Tibial artery (tissue), 4 donors: ENCODE results near the gene ZNF37A.

Source experiments
- DNase-seq, 2 donors: peaks; one replicate each; pipeline ENCODE4 v3.0.0-alpha.2; 2019
- H3K27ac ChIP-seq, 2 donors: fragments of 200-600 bp; sonication (generic) in 1 of 2; 1 replicate in 1 of 2; 2 replicates in 1 of 2; pipeline ENCODE4 v1.5.1; 2018 to 2019; ENCODE audit warnings: mild to moderate bottlenecking in 1 of 2
- H3K27me3 ChIP-seq, 2 donors: fragments of 200-600 bp; sonication (generic) in 1 of 2; one replicate each; pipeline versions ENCODE4 v1.5.1 to v1.6.0; 2016 to 2019
- H3K36me3 ChIP-seq, 3 donors: fragments of 200-600 bp; sonication (generic) in 2 of 3; one replicate each; pipeline ENCODE4 v1.5.1; 2016 to 2019; ENCODE audit warnings: mild to moderate bottlenecking in 2 of 3
- H3K4me1 ChIP-seq, 4 donors: fragments of 200-600 bp; sonication (generic) in 2 of 4; 1 replicate in 3 of 4; 2 replicates in 1 of 4; pipeline ENCODE4 v1.5.1; 2016 to 2019
- H3K4me3 ChIP-seq, 2 donors: fragments of 200-600 bp; sonication (generic) in 1 of 2; 1 replicate in 1 of 2; 2 replicates in 1 of 2; pipeline ENCODE4 v1.5.1; 2018 to 2019; ENCODE audit warnings: mild to moderate bottlenecking in 2 of 2
- H3K9me3 ChIP-seq, 3 donors: fragments of 200-600 bp; sonication (generic) in 1 of 3; one replicate each; pipeline ENCODE4 v1.5.1; 2016 to 2019
- CTCF ChIP-seq, 2 experiments: fragments of 200-600 bp in 1 of 2; fragments of 450-650 bp in 1 of 2; IDR thresholded peaks; one replicate each; pipeline ENCODE4 v1.5.1; 2017 to 2019; ENCODE audit warnings: antibody characterized with exemption in 2 of 2, mild to moderate bottlenecking in 1 of 2, moderate library complexity in 1 of 2
- intact Hi-C: fragments of 100-400 bp; cut with DNase I; formaldehyde crosslinking; loops from one replicate; pipeline ENCODE4 v1.15.0; 2023; ENCODE audit warnings: low total_unique reads

Gene ZNF37A

DNA sequence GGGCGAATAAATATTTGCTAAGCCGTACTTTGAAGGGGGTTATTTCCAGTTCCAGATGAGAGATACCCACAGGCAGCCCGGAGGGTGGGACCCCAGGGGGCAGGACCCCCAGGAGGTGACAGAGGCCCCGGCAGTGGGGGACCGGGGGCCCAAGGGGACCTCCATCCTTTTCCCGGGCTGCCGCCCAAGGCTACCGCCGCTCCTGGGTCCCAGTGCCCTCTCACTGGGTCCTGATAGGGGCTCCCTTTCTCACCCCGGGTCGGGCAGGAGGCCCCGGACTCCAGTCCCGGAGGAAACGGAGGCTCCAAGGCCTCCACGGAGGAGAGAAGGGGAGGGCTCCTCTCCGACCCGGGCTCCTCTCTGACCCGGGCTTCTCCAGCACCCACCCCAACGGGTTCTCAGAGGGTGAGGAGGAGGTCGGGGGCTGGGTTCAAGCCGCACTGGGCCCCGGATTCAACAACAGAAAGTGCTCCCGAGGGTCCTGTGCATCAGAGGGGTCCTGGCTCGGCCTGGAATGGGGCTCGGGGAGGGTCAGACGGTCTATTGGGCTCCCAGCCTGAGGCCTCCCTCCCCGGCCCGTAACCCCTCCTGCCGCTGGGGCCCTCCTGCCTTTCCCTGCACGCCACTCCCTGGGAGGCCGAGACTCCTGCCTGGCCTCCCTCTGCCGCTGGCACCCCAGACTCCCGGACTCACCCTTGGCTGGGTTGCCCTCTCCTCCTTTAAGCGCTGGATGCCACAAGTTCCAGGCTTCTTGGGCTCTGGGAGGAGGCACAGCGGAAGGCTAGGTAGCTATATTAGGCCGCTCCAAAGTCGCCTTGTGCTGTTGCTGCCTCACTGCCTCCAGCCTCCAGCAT is 62.5 kb downstream of the ZNF37A start:
- DNase-seq: no peak
- Histone ChIP-seq H3K9me3 (peaks cover 3 to 27% (median 16%) of the 10 kb centered on the region in 3 donors), H3K4me1 (no peaks in the 10 kb centered on the region), H3K4me3 (no peak overlapping the region), H3K27me3 (no peaks in the 10 kb centered on the region), H3K27ac (no peak overlapping the region), H3K36me3 (peaks cover 0 to 4% (median 0%) of the 10 kb centered on the region in 3 donors)
- no peak for TF ChIP-seq CTCF (IDR thresholded peaks at IDR 0.05)
- intact Hi-C loops: no loop called here

- no peak for TF ChIP-seq CTCF (IDR thresholded peaks at IDR 0.05)
- Histone ChIP-seq H3K27ac (no peak overlapping the region), H3K9me3 (peaks cover 3 to 21% (median 16%) of the 10 kb centered on the region in 3 donors), H3K27me3 (no peaks in the 10 kb centered on the region), H3K4me1 (no peaks in the 10 kb centered on the region), H3K4me3 (no peak overlapping the region), H3K36me3 (peaks cover 0 to 6% (median 1%) of the 10 kb centered on the region in 3 donors)
- DNase-seq: no peak
- intact Hi-C loops: no loop called here
Measured at GRCh38 chr10:38157270-38157685, 63.1 kb downstream of the ZNF37A start.

DNA sequence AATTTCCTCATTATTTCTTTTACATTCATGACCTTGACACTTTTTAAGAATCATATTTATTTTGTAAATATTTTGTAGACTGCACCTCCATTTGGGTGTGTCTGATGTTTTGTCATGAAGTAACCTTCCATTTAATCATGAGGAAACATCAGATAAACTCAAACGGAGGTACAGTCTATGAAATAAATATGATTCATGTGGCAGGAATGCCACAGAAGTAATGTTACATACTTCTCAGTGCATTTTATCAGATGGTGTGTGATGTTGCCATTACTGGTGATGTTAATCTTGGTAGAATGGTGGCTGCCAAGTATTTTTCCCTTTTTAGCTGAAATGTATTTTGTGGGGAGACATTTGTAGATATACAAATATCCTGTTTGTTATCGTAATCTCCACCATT is 64.9 kb downstream of the ZNF37A start:
- DNase-seq: no peak
- no peaks in the 10 kb centered on the region for H3K4me1 ChIP-seq
- no peak overlapping the region for H3K4me3 ChIP-seq
- intact Hi-C loops: no loop called here
- H3K36me3 ChIP-seq: peaks cover 0 to 6% (median 5%) of the 10 kb centered on the region in 3 donors
- no peak overlapping the region for H3K27ac ChIP-seq
- H3K27me3 ChIP-seq: no peaks in the 10 kb centered on the region
- H3K9me3 ChIP-seq: peaks cover 3 to 20% (median 16%) of the 10 kb centered on the region in 3 donors
- no peak for TF ChIP-seq CTCF (IDR thresholded peaks at IDR 0.05)

DNA sequence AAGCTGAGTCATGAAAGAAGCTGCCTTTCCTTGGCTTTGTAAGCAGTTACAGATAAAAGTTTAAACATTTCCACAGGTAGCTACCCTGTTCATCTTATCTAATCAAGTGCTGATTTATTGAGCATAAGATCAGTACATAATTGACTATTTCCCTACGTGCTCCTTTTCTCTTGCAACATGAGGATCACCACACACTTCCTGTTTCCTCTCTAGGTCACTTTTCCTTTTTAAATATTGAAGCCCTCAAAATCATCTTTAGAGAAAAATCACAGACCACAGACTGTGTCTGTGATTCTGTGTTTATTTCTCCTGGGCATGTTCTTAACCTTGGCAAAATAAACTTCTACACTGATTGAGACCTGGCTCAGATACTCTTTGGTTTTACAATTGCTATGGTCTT is 69.5 kb downstream of the ZNF37A start:
- intact Hi-C loops: no loop called here
- Histone ChIP-seq H3K4me1 (no peaks in the 10 kb centered on the region), H3K27ac (no peak overlapping the region), H3K4me3 (no peak overlapping the region), H3K36me3 (peaks cover 0 to 6% (median 5%) of the 10 kb centered on the region in 3 donors), H3K9me3 (peaks cover 3 to 16% (median 10%) of the 10 kb centered on the region in 3 donors), H3K27me3 (no peaks in the 10 kb centered on the region)
- no peak for TF ChIP-seq CTCF (IDR thresholded peaks at IDR 0.05)
- no peak for DNase-seq

DNA sequence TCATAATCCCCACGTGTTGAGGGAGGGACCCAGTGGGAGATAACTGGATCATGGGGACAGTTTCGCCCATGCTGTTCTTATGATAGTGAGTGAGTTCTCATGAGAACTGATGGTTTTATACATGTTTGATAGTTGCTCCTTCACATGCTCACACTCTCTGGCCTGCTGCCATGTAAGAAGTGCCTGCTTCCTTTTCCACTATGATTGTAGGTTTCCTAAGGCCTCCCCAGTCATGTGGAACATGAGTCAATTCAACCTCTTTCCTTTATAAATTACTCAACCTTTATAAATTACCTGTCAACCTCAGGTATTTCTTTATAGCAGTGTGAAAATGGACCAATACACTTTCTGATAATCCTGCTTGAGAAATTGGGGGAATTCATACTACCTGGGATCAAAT is 80.2 kb downstream of the ZNF37A start:
- no peak for DNase-seq

More for the DNA sequence above, 80.2 kb downstream of the ZNF37A start:
- TF ChIP-seq CTCF (IDR thresholded peaks at IDR 0.05): no peak
- Histone ChIP-seq H3K4me1 (no peaks in the 10 kb centered on the region), H3K4me3 (no peak overlapping the region), H3K36me3 (no peaks in the 10 kb centered on the region), H3K27me3 (no peaks in the 10 kb centered on the region), H3K27ac (no peak overlapping the region), H3K9me3 (no peaks in the 10 kb centered on the region)
- intact Hi-C loops: no loop called here
